HG02588 (cell line): ENCODE data around the gene MICAL2.

ENCODE experiments used
- ATAC-seq: cut with Tn5 transposase; IDR thresholded peaks from one replicate; pipeline ENCODE4 v1.9.1; 2021; ENCODE audit warnings: mild to moderate bottlenecking, moderate library complexity; ENCODE audit not compliant: unreplicated experiment

Gene MICAL2

DNA sequence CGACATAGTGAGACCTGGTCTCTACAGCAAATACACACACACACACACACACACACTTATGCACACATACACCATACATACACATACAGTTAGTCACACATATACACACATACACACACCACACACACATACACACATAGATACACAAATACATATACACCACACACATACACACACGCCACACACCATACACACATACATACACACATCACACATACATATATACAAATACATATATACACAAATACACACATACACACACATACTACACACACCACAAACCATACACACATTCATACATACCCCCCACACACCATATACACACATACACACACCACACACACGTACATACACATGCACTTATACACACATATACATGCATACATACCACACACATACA, 57.7 kb downstream of the MICAL2 start:
- ATAC-seq, result no peak

GRCh38 chr11:12169822-12170221, 59.4 kb downstream of the MICAL2 start:
- no peak for ATAC-seq

DNA sequence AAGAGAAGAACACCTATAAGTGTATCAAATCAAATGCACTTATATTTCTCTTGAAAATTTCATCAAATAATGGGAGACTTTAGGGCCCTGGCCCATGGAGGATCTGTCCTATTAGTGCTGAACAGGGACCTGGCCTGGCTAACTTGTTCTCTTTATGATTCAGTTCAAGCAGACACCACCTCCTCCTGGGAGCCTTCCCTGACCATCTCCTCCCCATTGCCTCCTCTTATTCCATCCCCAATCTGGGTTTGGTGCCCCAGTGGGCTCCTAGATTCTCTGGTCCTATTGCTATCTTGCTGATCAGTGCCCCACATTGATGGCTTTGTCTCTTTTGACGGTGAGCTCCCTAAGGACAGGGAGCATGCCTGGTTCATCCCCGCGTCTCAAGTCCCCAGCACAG, 60.1 kb downstream of the MICAL2 start:
- ATAC-seq, result no peak

- ATAC-seq, result no peak
These were observed 60.6 kb downstream of the MICAL2 start for GRCh38 chr11:12170984-12171383.

DNA sequence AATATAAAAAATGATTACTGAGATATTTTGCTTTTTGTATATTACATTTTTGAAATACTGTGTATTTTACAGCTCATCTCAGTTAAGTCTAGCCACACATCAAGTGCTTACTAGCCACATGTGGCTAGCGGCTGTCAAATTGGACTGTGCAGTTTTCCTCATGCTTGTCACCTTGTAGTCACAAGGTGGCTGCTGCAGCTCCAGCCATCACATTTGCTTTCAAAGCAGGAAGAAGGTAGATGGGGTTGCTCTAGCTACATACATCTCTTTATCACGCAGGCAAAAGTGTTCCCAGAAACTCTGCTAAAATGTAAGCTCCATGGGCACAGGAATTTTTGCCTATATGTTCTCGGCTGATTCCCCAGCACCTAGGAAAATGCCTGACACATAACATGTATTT, 61.5 kb downstream of the MICAL2 start:
- no peak for ATAC-seq

GRCh38 chr11:12172493-12173013, 62.2 kb downstream of the MICAL2 start:
- no peak for ATAC-seq

DNA sequence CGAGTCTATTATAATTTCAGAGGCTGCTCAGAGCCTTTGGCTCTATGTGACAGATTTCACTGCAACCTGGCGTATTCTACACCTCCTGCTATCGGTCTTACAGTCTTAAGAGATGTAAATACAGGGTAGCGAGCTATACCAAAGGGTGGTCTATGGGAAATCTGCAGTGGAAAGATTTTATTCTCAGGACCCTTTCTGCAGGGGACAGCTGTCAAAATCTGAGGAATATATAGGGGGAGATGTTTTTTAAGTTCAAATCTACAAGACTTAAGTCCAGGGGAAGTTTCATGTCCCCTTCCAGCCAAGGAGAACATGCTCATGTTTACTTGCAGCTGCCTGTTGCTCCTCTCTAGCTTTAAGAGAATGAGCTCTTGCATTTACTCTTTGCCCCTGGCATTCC, 62.7 kb downstream of the MICAL2 start:
- no peak for ATAC-seq

DNA sequence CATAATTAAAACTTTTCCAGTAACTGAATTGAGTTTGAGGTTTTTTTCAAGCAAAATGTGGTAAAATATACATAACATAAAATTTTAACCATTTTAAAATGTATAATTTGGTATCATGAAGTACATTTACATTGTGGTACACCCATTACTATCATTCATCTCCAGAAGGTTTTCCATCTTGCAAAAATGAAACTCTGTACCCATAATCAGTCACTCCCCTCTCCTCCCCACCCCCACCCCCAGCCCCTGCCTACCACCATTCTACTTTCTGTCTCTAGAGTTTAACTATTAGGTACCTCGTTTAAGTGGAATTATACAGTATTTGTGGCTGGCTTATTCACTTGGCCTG, 63.7 kb downstream of the MICAL2 start:
- ATAC-seq, result peak; percentile 38

- peak; percentile 78 for ATAC-seq
These were observed 64.2 kb downstream of the MICAL2 start for GRCh38 chr11:12174477-12175143.

DNA sequence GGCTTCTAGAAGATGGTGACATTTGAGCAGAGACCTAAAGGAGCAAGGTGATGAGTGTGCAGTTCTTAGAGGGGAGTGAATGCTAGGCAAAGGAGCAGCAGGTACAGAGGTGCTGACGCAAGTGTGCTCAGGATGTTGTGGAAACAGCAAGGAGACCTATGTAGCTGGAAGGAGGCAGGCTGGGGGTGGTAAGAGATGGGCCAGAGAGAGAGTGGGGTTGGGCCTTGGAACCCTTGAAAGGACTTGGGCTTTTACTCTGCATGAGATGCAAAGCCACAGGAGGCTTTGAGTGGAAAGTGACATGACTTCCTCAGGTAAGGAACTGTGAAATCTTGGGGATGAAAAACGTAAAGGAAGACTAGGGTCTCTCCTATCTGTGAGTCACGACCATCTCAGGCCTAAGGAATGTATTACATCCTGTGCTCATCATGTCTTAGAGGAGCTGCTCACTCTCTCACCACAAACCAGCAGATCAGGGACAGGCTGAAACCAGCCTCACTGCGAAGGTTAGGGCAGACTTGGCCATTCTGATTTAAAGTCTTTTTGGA, 65.4 kb downstream of the MICAL2 start:
- ATAC-seq, result no peak

DNA sequence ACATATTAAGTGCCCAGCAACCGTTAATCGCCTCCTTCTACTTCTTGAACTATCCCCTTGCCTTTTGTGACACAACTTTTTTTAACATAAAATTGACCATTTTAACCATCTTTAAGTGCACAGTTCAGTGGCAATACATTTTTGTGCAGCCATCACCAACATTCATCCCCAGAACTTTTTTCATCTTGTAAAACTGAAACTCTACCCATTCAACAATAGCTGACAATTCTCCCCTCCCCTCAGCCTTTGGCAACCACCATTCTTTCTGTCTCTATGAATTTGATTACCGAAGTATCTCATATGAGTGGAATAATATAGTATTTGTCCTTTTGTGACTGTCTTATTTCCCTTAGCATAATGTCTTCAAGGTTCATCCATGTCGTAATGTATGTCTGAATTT, 66.0 kb downstream of the MICAL2 start:
- no peak for ATAC-seq

DNA sequence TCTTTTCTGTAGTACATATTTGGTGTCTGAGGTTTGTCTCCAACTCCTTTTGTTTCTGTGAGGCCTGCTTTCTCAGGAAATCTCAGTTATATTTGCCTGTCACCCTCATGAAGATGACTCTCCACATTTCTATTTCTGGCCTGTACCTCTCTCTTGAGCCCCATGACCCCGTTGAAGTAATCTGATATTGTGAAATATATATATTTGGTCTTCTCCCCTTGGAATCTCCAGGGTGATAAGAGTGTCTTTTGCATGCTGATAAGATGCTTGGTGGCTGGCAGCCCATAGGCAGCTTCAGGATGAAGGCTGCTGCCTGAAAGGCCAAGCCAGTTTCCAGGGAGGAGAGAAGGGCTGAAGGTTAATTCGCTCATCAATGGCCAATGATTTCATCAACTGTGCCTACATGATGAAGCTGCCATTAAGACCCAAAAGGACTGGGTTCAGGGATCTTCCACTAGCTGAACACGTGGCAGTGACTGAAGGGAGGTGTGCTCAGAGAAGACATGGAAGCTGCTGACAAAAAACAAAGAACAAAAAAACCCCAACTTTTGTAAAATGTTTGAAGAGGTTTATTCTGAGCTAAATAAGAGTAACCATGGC, 67.4 kb downstream of the MICAL2 start:
- ATAC-seq, result no peak

- no peak for ATAC-seq
These were observed 68.6 kb downstream of the MICAL2 start for GRCh38 chr11:12179019-12179418.

- ATAC-seq, result no peak
These were observed 69.1 kb downstream of the MICAL2 start for GRCh38 chr11:12179531-12179930.

- ATAC-seq, result no peak
These were observed 70.1 kb downstream of the MICAL2 start for GRCh38 chr11:12180257-12181205.

GRCh38 chr11:12182302-12182675, 71.9 kb downstream of the MICAL2 start:
- ATAC-seq, result no peak

DNA sequence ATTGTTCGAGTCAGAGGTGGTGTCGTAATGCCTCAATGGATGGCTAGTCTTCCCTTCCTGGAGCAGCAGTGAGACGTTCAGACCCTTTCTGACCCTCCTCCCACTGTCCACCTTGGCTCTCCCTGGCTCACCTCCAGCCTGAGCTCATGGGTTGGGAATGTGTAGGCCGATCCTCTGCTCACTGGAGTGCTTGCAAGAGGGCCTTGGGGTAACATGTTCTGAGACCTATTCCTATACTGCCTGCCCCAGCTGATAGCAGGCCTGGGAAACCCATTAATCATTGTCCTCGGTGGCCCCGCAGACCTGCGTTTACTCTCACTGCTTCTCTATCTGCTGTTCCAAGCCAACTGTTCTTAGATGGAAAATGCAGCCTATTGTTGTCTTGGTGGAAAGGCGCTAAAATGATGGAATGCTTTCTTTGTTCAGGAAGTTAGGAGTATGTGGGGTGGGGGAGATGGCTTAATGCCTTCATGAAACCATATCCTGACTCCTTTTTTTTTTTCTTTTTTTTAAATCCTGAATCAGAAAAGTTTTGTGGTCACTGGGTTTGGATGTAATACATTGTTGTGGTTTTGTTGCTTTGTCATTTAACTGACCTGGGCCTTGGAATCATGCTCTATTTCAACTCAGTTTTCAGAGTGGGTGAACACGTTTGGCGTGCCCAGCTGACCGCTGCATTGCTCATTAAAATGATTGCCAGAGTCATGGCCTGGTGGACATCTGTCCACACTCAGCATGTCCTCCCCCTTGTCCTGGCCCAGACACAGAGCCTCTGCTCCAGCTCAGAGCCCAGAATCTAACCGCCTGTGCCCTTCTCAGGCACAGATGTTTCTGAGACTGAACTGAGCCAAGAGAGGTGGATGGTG, 72.5 kb downstream of the MICAL2 start:
- ATAC-seq, result no peak

- no peak for ATAC-seq
These were observed 73.6 kb downstream of the MICAL2 start for GRCh38 chr11:12183827-12184620.

- ATAC-seq, result no peak
These were observed 74.3 kb downstream of the MICAL2 start for GRCh38 chr11:12184699-12185098.
